ENCODE results near the gene KCTD20. TPM values are rescaled to one million over a fixed set of nuclear protein-coding genes. Genes with fewer than 3 reads are reported as not detected.

Gene KCTD20
- total and polyA plus RNA-seq, 2 of the 13 experiments (the other 11 are each of a cell fraction or from before 2014, with no cell fraction given): 52.7 to 67.1 TPM

DNA sequence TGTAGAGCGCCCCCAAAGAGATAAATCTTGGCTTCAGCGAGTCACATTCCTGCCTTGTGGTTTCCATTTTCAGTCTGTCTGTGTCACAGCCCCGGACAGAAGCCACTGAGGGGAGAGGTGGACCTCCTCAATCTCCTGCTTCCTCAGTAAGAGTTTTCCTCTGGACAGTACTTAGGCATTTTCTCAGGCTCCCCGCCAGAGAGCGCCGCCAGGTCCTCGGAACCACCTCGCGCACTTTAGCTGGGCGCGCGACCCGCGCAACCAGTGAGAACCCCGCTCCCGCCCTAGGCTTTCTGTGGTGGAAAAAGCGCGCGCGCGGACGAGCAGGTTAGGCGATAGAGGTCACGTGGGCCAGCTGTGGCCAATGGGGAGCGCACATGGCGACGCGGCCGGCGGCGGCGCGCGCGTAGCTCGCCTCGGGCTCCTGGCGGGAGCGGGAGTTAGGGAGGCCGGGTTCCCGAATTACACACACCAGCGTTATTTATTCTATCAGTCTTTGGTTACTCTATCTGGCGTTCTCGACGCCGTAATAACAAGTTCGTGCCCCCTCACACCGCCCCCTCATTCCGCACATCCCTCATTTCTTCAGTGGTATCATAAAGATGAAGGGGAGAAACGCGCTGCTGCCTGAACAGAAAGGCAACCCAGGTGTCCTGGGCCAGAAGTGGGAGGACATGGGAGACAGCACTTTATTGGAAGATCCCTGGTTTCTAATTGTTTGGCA, 19.5 kb upstream of the KCTD20 start (continued):
- TF ChIP-seq, protein P1, sequence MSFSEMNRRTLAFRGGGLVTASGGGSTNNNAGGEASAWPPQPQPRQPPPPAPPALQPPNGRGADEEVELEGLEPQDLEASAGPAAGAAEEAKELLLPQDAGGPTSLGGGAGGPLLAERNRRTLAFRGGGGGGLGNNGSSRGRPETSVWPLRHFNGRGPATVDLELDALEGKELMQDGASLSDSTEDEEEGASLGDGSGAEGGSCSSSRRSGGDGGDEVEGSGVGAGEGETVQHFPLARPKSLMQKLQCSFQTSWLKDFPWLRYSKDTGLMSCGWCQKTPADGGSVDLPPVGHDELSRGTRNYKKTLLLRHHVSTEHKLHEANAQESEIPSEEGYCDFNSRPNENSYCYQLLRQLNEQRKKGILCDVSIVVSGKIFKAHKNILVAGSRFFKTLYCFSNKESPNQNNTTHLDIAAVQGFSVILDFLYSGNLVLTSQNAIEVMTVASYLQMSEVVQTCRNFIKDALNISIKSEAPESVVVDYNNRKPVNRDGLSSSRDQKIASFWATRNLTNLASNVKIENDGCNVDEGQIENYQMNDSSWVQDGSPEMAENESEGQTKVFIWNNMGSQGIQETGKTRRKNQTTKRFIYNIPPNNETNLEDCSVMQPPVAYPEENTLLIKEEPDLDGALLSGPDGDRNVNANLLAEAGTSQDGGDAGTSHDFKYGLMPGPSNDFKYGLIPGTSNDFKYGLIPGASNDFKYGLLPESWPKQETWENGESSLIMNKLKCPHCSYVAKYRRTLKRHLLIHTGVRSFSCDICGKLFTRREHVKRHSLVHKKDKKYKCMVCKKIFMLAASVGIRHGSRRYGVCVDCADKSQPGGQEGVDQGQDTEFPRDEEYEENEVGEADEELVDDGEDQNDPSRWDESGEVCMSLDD (CRISPR knock-in tag; IDR thresholded peaks at IDR 0.05; ENCODE audit: borderline replicate concordance): no peak
- TF ChIP-seq CBX2 (IDR thresholded peaks at IDR 0.05; ENCODE audit: low read depth, low read length) (no peak), CBX2 (CRISPR knock-in tag; IDR thresholded peaks at IDR 0.05; ENCODE audit: low read depth) (peak; percentile 15; the same call in 1 of the 2 replicates), KAT7 (CRISPR knock-in tag; IDR thresholded peaks at IDR 0.05; ENCODE audit: borderline replicate concordance) (peak; percentile 85), ZNF839 (CRISPR knock-in tag; IDR thresholded peaks at IDR 0.05; ENCODE audit: borderline replicate concordance) (peak; percentile 68; the same call in 1 of the 2 replicates), ZNF746 (CRISPR knock-in tag; IDR thresholded peaks at IDR 0.05) (no peak), KLF11 (CRISPR knock-in tag; IDR thresholded peaks at IDR 0.05) (no peak), THAP11 (CRISPR knock-in tag; IDR thresholded peaks at IDR 0.05) (peak; percentile 82; the same call in 1 of the 2 replicates), ZIK1 (CRISPR knock-in tag; IDR thresholded peaks at IDR 0.05; ENCODE audit: borderline replicate concordance, low read depth) (0 out of 2 replicates have a peak, but pooled peaks have one; percentile 61), ZFP90 (CRISPR knock-in tag; IDR thresholded peaks at IDR 0.05; ENCODE audit: borderline replicate concordance) (0 out of 2 replicates have a peak, but pooled peaks have one; percentile 50), ZNF556 (CRISPR knock-in tag; IDR thresholded peaks at IDR 0.05; ENCODE audit: borderline replicate concordance) (peak; percentile 42; the same call in 1 of the 2 replicates), STAG1 (CRISPR knock-in tag; IDR thresholded peaks at IDR 0.05) (peak; percentile 87), HOXD1 (CRISPR knock-in tag; IDR thresholded peaks at IDR 0.05) (no peak), RBM22 (optimal IDR thresholded peaks at IDR 0.05; ENCODE audit: low read length) (no peak), TOPORS (CRISPR knock-in tag; IDR thresholded peaks at IDR 0.05) (peak; percentile 97)
- TF ChIP-seq, protein P2, sequence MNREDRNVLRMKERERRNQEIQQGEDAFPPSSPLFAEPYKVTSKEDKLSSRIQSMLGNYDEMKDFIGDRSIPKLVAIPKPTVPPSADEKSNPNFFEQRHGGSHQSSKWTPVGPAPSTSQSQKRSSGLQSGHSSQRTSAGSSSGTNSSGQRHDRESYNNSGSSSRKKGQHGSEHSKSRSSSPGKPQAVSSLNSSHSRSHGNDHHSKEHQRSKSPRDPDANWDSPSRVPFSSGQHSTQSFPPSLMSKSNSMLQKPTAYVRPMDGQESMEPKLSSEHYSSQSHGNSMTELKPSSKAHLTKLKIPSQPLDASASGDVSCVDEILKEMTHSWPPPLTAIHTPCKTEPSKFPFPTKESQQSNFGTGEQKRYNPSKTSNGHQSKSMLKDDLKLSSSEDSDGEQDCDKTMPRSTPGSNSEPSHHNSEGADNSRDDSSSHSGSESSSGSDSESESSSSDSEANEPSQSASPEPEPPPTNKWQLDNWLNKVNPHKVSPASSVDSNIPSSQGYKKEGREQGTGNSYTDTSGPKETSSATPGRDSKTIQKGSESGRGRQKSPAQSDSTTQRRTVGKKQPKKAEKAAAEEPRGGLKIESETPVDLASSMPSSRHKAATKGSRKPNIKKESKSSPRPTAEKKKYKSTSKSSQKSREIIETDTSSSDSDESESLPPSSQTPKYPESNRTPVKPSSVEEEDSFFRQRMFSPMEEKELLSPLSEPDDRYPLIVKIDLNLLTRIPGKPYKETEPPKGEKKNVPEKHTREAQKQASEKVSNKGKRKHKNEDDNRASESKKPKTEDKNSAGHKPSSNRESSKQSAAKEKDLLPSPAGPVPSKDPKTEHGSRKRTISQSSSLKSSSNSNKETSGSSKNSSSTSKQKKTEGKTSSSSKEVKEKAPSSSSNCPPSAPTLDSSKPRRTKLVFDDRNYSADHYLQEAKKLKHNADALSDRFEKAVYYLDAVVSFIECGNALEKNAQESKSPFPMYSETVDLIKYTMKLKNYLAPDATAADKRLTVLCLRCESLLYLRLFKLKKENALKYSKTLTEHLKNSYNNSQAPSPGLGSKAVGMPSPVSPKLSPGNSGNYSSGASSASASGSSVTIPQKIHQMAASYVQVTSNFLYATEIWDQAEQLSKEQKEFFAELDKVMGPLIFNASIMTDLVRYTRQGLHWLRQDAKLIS (CRISPR knock-in tag; IDR thresholded peaks at IDR 0.05): no peak
- TF ChIP-seq, protein P3, sequence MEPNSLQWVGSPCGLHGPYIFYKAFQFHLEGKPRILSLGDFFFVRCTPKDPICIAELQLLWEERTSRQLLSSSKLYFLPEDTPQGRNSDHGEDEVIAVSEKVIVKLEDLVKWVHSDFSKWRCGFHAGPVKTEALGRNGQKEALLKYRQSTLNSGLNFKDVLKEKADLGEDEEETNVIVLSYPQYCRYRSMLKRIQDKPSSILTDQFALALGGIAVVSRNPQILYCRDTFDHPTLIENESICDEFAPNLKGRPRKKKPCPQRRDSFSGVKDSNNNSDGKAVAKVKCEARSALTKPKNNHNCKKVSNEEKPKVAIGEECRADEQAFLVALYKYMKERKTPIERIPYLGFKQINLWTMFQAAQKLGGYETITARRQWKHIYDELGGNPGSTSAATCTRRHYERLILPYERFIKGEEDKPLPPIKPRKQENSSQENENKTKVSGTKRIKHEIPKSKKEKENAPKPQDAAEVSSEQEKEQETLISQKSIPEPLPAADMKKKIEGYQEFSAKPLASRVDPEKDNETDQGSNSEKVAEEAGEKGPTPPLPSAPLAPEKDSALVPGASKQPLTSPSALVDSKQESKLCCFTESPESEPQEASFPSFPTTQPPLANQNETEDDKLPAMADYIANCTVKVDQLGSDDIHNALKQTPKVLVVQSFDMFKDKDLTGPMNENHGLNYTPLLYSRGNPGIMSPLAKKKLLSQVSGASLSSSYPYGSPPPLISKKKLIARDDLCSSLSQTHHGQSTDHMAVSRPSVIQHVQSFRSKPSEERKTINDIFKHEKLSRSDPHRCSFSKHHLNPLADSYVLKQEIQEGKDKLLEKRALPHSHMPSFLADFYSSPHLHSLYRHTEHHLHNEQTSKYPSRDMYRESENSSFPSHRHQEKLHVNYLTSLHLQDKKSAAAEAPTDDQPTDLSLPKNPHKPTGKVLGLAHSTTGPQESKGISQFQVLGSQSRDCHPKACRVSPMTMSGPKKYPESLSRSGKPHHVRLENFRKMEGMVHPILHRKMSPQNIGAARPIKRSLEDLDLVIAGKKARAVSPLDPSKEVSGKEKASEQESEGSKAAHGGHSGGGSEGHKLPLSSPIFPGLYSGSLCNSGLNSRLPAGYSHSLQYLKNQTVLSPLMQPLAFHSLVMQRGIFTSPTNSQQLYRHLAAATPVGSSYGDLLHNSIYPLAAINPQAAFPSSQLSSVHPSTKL (CRISPR knock-in tag; IDR thresholded peaks at IDR 0.05): peak; percentile 80
- TF ChIP-seq, protein P4, sequence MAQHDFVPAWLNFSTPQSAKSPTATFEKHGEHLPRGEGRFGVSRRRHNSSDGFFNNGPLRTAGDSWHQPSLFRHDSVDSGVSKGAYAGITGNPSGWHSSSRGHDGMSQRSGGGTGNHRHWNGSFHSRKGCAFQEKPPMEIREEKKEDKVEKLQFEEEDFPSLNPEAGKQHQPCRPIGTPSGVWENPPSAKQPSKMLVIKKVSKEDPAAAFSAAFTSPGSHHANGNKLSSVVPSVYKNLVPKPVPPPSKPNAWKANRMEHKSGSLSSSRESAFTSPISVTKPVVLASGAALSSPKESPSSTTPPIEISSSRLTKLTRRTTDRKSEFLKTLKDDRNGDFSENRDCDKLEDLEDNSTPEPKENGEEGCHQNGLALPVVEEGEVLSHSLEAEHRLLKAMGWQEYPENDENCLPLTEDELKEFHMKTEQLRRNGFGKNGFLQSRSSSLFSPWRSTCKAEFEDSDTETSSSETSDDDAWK (CRISPR knock-in tag; IDR thresholded peaks at IDR 0.05): no peak

All from HepG2 (cell line).